HCT116 (cell line): ENCODE measurements around the gene RAB38. TPM values are rescaled to one million over a fixed set of nuclear protein-coding genes. Genes with fewer than 3 reads are reported as not detected.

Experiments used
- ATAC-seq: fragments of 200-7000 bp; cut with Tn5 transposase; 2 replicates; pipeline ENCODE4 v1.9.1; 2020; ENCODE audit warnings: mild to moderate bottlenecking, moderate library complexity
- BruUV-seq: library from RNA; stranded (reverse); fragments of 400-500 nt; replicated peaks from 2 replicates; lab custom pipeline; 2021; lab: Mats Ljungman, UMichigan
- CTCF ChIA-PET: fragments of 300-600 bp; sonication (Branson Sonifier 250); formaldehyde crosslinking; loops from one replicate; lab custom pipeline; 2021; ENCODE audit warnings: antibody characterized with exemption; lab: Charles Lee
- POLR2A ChIA-PET: fragments of 300-600, 350-600 bp; sonication (Branson Sonifier 250); formaldehyde crosslinking; loops from one replicate; lab custom pipeline; 2021; ENCODE audit warnings: antibody characterized with exemption; lab: Charles Lee
- RAD21 ChIA-PET, 2 experiments: fragments of 300-600 bp; sonication (Branson Sonifier 250); formaldehyde crosslinking; loops; one replicate each; lab custom pipeline; 2023; ENCODE audit warnings: low total read pairs in 2 of 2; ENCODE audit not compliant: uncharacterized antibody in 2 of 2, unreplicated experiment in 2 of 2, low non-redundant PET in 1 of 2; lab: Charles Lee
- DNase-seq: peaks from one replicate; pipeline ENCODE4 v3.0.0-alpha.2; 2010; ENCODE audit warnings: low read depth, low spot score
- H2AFZ ChIP-seq: fragments of 200-600 bp; shearing (Covaris generic), sonication (generic); 2 replicates; pipeline ENCODE4 v1.6.1; 2017; ENCODE audit warnings: low read depth, mixed run types, mixed read lengths, antibody characterized with exemption, low read length; ENCODE audit not compliant: poor library complexity, severe bottlenecking
- H3K27ac ChIP-seq: 2 replicates; pipeline ENCODE4 v1.5.1; 2012; ENCODE audit warnings: low read depth, low read length
- H3K27me3 ChIP-seq: fragments of 200-600 bp; sonication (generic); 2 replicates; pipeline ENCODE4 v1.6.1; 2016; ENCODE audit warnings: mixed run types, low read length, mixed read lengths; ENCODE audit not compliant: insufficient read depth
- H3K36me3 ChIP-seq, 2 experiments: fragments of 200-500 bp in 1 of 2; fragments of 200-600 bp in 1 of 2; sonication (Bioruptor generic) in 1 of 2; sonication (generic) in 1 of 2; 2 replicates each; pipeline versions ENCODE4 v1.5.1 to v1.6.1; 2014 to 2016; ENCODE audit warnings: low read length in 2 of 2, inconsistent platforms in 1 of 2, mixed read lengths in 1 of 2, mixed run types in 1 of 2; ENCODE audit not compliant: insufficient read depth in 2 of 2, control insufficient read depth in 1 of 2
- H3K4me1 ChIP-seq, 2 experiments: fragments of 200-600 bp in 1 of 2; sonication (generic) in 1 of 2; 2 replicates each; pipeline versions ENCODE4 v1.5.1 to v1.6.1; 2012 to 2017; ENCODE audit warnings: low read length in 2 of 2, inconsistent platforms in 1 of 2, mild to moderate bottlenecking in 1 of 2, mixed read lengths in 1 of 2, mixed run types in 1 of 2, moderate library complexity in 1 of 2; ENCODE audit not compliant: insufficient read depth in 2 of 2, control insufficient read depth in 1 of 2
- H3K4me2 ChIP-seq: fragments of 200-600 bp; sonication (generic); 2 replicates; pipeline ENCODE4 v1.6.1; 2017; ENCODE audit warnings: mixed run types, low read length, mixed read lengths
- H3K4me3 ChIP-seq, 2 experiments: fragments of 200-600 bp in 1 of 2; sonication (generic) in 1 of 2; replicated peaks in 1 of 2; 2 replicates each; pipeline ENCODE4 v1.5.1; 2011 to 2016; ENCODE audit warnings: low read length in 2 of 2, control low read depth in 1 of 2, low read depth in 1 of 2, mild to moderate bottlenecking in 1 of 2, mixed read lengths in 1 of 2, mixed run types in 1 of 2
- H3K79me2 ChIP-seq: fragments of 200-600 bp; sonication (generic); 2 replicates; pipeline ENCODE4 v1.6.1; 2017; ENCODE audit warnings: mild to moderate bottlenecking, mixed run types, low read length, moderate library complexity, mixed read lengths; ENCODE audit not compliant: insufficient read depth
- H3K9ac ChIP-seq: fragments of 200-600 bp; sonication (generic); 2 replicates; pipeline ENCODE4 v1.6.1; 2016; ENCODE audit warnings: low read length, mixed read lengths
- H3K9me2 ChIP-seq: fragments of 200-600 bp; sonication (generic), shearing (Covaris generic); 2 replicates; pipeline ENCODE4 v1.6.1; 2017; ENCODE audit warnings: mixed run types, mild to moderate bottlenecking, moderate library complexity; ENCODE audit not compliant: insufficient read depth
- H3K9me3 ChIP-seq, 2 experiments: fragments of 200-500 bp in 1 of 2; fragments of 200-600 bp in 1 of 2; sonication (Bioruptor generic) in 1 of 2; sonication (generic) in 1 of 2; 2 replicates each; pipeline ENCODE4 v1.6.1; 2014 to 2017; ENCODE audit warnings: low read length in 2 of 2, mixed read lengths in 2 of 2, inconsistent platforms in 1 of 2, low read depth in 1 of 2, mild to moderate bottlenecking in 1 of 2, mixed run types in 1 of 2, moderate library complexity in 1 of 2; ENCODE audit not compliant: control insufficient read depth in 1 of 2, insufficient read depth in 1 of 2
- H4K20me1 ChIP-seq: fragments of 200-600 bp; sonication (generic), shearing (Covaris generic); 2 replicates; pipeline ENCODE4 v1.6.1; 2017; ENCODE audit warnings: mixed run types, mild to moderate bottlenecking, moderate library complexity; ENCODE audit not compliant: insufficient read depth
- CEBPB ChIP-seq: IDR thresholded peaks from 2 replicates; pipeline ENCODE4 v1.6.1; 2012; ENCODE audit warnings: low read depth
- EGR1 ChIP-seq: IDR thresholded peaks from 2 replicates; pipeline ENCODE4 v1.6.1; 2012; ENCODE audit warnings: low read depth
- ELF1 ChIP-seq: IDR thresholded peaks from 2 replicates; pipeline ENCODE4 v1.6.1; 2012; ENCODE audit warnings: low read depth, borderline replicate concordance
- FOSL1 ChIP-seq: IDR thresholded peaks from 2 replicates; pipeline ENCODE4 v1.6.1; 2012; ENCODE audit warnings: low read depth
- JUND ChIP-seq: IDR thresholded peaks from 2 replicates; pipeline ENCODE4 v1.6.1; 2012
- MAX ChIP-seq: IDR thresholded peaks from 2 replicates; pipeline ENCODE4 v1.6.1; 2012
- POLR2A ChIP-seq: IDR thresholded peaks from 2 replicates; pipeline ENCODE4 v1.7.0; 2011; ENCODE audit warnings: borderline replicate concordance; ENCODE audit not compliant: insufficient read depth, insufficient read length; ENCODE audit errors: extremely low read depth
- POLR2AphosphoS5 ChIP-seq: IDR thresholded peaks from 2 replicates; pipeline ENCODE4 v1.6.1; 2011; ENCODE audit warnings: mild to moderate bottlenecking, low read depth, low read length, moderate library complexity
- TCF7L2 ChIP-seq: IDR thresholded peaks from 2 replicates; pipeline ENCODE4 v1.7.0; 2011; ENCODE audit warnings: borderline replicate concordance, inconsistent platforms; ENCODE audit not compliant: insufficient read depth, insufficient read length; ENCODE audit errors: extremely low read depth
- ZNF274 ChIP-seq: fragments of 200-500 bp; sonication (Bioruptor generic); IDR thresholded peaks from 2 replicates; pipeline ENCODE4 v1.6.1; 2014; ENCODE audit warnings: mild to moderate bottlenecking, low read depth, low read length, inconsistent platforms
- intact Hi-C: fragments of 100-400 bp; cut with micrococcal nuclease; formaldehyde crosslinking; loops from 2 replicates; pipeline ENCODE4 v1.10.0; 2022
- microRNA-seq: library from miRNA; unstranded; fragments of <30 nt; microRNA quantifications from one replicate; pipeline ENCODE4, GENCODE V29; 2016; ENCODE audit warnings: borderline number of aligned reads
- total RNA-seq: library from RNA; stranded (reverse); gene quantifications from one replicate; pipeline ENCODE4 v1.2.1, GENCODE V29; 2021; ENCODE audit not compliant: unreplicated experiment
- TF ChIP-seq, protein P1 (sequence below): IDR thresholded peaks from 2 replicates; pipeline ENCODE4 v1.6.1; 2012

Gene RAB38
- total RNA-seq, 1 experiment from 2014 or later, result 15.1 TPM

- DNase-seq (no peak), ATAC-seq (no peak)
- Histone ChIP-seq H3K9me3 (no peaks in the 10 kb centered on the region), H3K79me2 (no peaks in the 10 kb centered on the region), H3K36me3 (no peaks in the 10 kb centered on the region), H4K20me1 (no peaks in the 10 kb centered on the region), H3K4me2 (no peak overlapping the region), H3K27me3 (no peaks in the 10 kb centered on the region), H3K4me1 (no peaks in the 10 kb centered on the region), H3K4me3 (no peak overlapping the region), H3K9ac (no peak overlapping the region), H2AFZ (no peak overlapping the region), H3K9me2 (no peaks in the 10 kb centered on the region)
- CTCF ChIA-PET, result no interaction called here
- POLR2A ChIA-PET, result no interaction called here
- intact Hi-C loops, result no loop called here
- RAD21 ChIA-PET, result no interaction called here
- no TSS peak for BruUV-seq
- TF ChIP-seq MAX (no peak), JUND (no peak), ZNF274 (no peak), POLR2A (no peak), ELF1 (no peak), TCF7L2 (no peak), POLR2AphosphoS5 (no peak), FOSL1 (no peak), CEBPB (no peak), EGR1 (no peak)
- TF ChIP-seq, protein P1, sequence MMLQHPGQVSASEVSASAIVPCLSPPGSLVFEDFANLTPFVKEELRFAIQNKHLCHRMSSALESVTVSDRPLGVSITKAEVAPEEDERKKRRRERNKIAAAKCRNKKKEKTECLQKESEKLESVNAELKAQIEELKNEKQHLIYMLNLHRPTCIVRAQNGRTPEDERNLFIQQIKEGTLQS, result no peak
- TF ChIP-seq, all 23 proteins: peak for 0
- H3K27ac ChIP-seq, result no peak overlapping the region
These were observed 111.0 kb downstream of the RAB38 start for GRCh38 chr11:88064097-88064705.

Small RNA genes lying within 50 kb of the gene (microRNA-seq; reads per million reads assigned to microRNA genes)
- gene MIR3166, result not detected

Other genes starting within 250 kb of the RAB38 start
- 38.0 TPM for gene CTSC, start 162.3 kb upstream of the RAB38 start, total RNA-seq